Activated naive CD4-positive, alpha-beta T cell treated with anti-CD3 and anti-CD28 coated beads, Interleukin-2, amount 10 ng/mL, durations not matched to agents 7 days and 5 days (primary cell): ENCODE data around the gene SYT6.

Experiments
- CTCF ChIA-PET: fragments of 350-600 bp; sonication (Branson Sonifier 250); formaldehyde crosslinking; loops from one replicate; lab custom pipeline; 2021; ENCODE audit warnings: antibody characterized with exemption; lab: Charles Lee
- DNase-seq: peaks from one replicate; pipeline ENCODE4 v3.0.0-alpha.2; 2020
- H3K27ac Mint-ChIP-seq: one replicate; pipeline ENCODE4 v1.8.0; 2021; ENCODE audit warnings: mild to moderate bottlenecking, moderate library complexity, mixed read lengths
- H3K27me3 Mint-ChIP-seq: one replicate; pipeline ENCODE4 v1.8.0; 2021; ENCODE audit warnings: mild to moderate bottlenecking, mixed read lengths
- H3K36me3 Mint-ChIP-seq: one replicate; pipeline ENCODE4 v1.8.0; 2021; ENCODE audit warnings: mixed read lengths
- H3K4me1 Mint-ChIP-seq: one replicate; pipeline ENCODE4 v1.8.0; 2021; ENCODE audit warnings: mixed read lengths
- H3K4me3 Mint-ChIP-seq: one replicate; pipeline ENCODE4 v1.8.0; 2021; ENCODE audit warnings: mild to moderate bottlenecking, moderate library complexity, mixed read lengths
- H3K9me3 Mint-ChIP-seq: one replicate; pipeline ENCODE4 v1.8.0; 2021; ENCODE audit warnings: mixed read lengths

Gene SYT6

DNA sequence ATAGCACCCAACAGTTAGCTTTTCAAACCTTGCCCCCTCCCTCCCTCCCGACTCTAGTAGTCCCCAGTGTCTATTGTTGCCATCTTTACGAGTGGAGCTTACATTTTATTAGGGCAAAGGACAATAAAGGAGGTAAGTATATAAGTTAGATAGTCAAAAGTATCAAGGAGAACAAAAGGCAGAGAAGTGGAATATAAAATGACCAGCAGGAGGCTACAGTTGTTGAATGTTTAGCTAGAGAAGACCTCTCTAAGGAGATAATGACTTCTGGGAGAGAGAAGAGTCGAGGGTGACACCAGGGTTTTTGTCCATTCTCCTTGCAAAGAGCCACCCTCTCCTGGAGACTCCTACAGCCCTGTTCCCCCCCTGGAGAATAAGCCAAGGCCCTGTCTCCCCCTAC is 48.7 kb downstream of the SYT6 start:
- DNase-seq = no peak
- no peaks in the 10 kb centered on the region for H3K36me3 Mint-ChIP-seq
- H3K4me1 Mint-ChIP-seq = peaks cover 7% of the 10 kb centered on the region
- H3K9me3 Mint-ChIP-seq = no peaks in the 10 kb centered on the region
- CTCF ChIA-PET = interaction anchor here (0.7 kb wide), 1 partner anchor 178 kb away, joined by 3 read pairs; no protein-coding TSS in a partner anchor
- peaks cover 23% of the 10 kb centered on the region for H3K27me3 Mint-ChIP-seq
- H3K27ac Mint-ChIP-seq = no peak overlapping the region
- H3K4me3 Mint-ChIP-seq = no peak overlapping the region

DNA sequence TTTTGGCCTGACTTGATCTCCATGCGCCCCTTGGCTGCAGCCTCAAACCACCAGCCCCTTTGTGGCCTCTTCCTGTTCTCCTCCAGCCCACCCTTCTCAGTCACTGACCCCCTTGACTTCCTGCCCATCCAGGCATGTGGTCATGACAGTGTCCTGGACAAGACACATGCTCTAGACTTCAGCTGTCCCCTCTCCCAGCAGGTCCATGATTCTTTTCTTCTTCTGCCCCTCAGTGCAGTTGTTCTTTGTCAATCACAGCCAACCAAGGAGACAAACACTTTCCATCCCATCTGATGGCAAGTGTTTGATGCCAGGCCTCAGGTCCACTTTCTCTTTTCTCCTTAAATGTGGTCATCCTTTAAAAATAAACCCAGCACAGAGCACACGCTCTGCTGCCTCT is 49.7 kb downstream of the SYT6 start:
- H3K4me1 Mint-ChIP-seq = peaks cover 7% of the 10 kb centered on the region
- H3K9me3 Mint-ChIP-seq = no peaks in the 10 kb centered on the region
- no peaks in the 10 kb centered on the region for H3K36me3 Mint-ChIP-seq
- no peak for DNase-seq
- peaks cover 23% of the 10 kb centered on the region for H3K27me3 Mint-ChIP-seq
- no peak overlapping the region for H3K4me3 Mint-ChIP-seq
- CTCF ChIA-PET = no interaction called here
- no peak overlapping the region for H3K27ac Mint-ChIP-seq

DNA sequence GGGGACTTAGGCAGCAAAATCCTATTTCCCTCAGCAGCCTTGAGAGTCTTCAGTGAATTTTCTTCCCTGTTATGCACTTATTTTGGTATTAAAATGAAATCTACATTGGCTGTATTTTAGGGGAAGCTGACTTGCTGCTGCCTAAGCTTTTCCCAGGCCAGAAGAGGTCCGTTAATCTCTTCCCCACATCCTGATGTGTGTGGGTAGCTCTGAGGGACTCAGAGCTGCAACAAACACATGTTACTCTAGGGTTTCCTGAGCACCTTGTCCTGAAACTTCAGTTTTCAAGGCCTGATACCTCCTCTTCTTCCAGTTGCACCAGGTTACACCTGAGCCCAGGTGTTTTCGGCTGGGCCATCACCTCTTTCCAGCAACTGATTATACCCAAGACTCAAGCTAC is 51.5 kb downstream of the SYT6 start:
- H3K4me3 Mint-ChIP-seq = no peak overlapping the region
- H3K27ac Mint-ChIP-seq = no peak overlapping the region
- DNase-seq = no peak
- CTCF ChIA-PET = no interaction called here
- no peaks in the 10 kb centered on the region for H3K9me3 Mint-ChIP-seq
- no peaks in the 10 kb centered on the region for H3K36me3 Mint-ChIP-seq
- H3K27me3 Mint-ChIP-seq = peaks cover 27% of the 10 kb centered on the region
- peaks cover 7% of the 10 kb centered on the region for H3K4me1 Mint-ChIP-seq

DNA sequence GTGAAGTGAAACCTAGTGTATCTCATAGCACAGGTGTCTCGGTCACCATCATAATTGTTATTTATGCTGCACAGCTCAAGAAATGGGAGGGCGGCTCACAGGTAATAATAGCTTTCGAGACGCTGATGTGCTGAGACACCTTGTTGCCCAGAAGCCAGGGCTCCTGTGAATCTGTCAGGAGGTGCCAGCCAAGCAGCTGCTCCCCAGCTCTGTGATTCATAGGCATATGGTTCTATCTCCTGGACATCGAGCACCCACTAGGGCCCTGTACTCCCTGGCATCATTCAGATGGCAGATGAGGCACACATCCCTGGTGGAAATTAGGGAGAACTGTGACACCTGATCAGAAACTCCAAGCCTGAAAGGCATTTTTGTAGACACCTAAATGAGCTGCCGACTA is 53.5 kb downstream of the SYT6 start:
- H3K27ac Mint-ChIP-seq = no peak overlapping the region
- H3K9me3 Mint-ChIP-seq = no peaks in the 10 kb centered on the region
- no peak for DNase-seq
- CTCF ChIA-PET = no interaction called here
- no peaks in the 10 kb centered on the region for H3K36me3 Mint-ChIP-seq
- peaks cover 7% of the 10 kb centered on the region for H3K4me1 Mint-ChIP-seq
- H3K27me3 Mint-ChIP-seq = peaks cover 22% of the 10 kb centered on the region
- no peak overlapping the region for H3K4me3 Mint-ChIP-seq

DNA sequence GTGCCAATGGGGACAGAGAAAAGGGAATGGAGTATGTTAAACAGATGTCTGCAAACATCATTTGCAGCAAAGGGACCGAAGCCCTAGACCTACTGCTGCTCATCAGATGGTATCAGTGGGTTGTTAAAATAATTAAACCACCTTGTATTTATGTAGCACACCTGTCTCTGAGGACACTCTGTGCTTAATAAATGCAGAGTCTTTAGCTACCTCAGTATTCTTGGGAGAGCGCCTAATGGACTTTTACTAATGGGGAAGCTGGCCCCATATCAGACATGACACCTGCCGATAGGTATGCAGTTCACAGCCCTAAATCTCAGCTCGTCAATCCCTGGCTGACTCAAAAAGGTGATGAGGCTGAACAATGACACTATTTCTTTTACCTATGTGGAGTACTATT is 54.4 kb downstream of the SYT6 start:
- peaks cover 5% of the 10 kb centered on the region for H3K4me1 Mint-ChIP-seq
- CTCF ChIA-PET = no interaction called here
- H3K4me3 Mint-ChIP-seq = no peak overlapping the region
- no peak for DNase-seq
- peaks cover 20% of the 10 kb centered on the region for H3K27me3 Mint-ChIP-seq
- H3K27ac Mint-ChIP-seq = no peak overlapping the region
- H3K36me3 Mint-ChIP-seq = no peaks in the 10 kb centered on the region
- H3K9me3 Mint-ChIP-seq = no peaks in the 10 kb centered on the region

DNA sequence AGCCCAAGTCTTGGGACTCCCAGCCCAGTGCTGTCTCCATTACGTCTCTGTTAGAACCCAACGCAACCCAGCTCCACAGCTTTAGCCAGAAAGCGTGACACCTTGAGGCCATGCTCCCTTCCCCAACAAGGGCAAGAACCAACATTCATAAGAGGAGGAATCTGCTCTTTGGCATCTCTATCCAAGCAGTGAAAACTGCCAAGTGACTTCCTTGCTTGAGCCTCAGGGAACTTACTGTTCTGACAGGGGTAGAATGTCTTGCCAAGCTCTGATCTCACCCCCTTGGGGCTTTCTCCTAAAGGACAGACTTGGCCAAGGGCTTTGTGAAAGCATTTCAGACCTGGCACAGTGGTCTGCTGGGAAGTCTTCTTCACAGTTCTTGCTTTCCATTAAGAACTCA is 56.6 kb downstream of the SYT6 start:
- DNase-seq = no peak
- no peak overlapping the region for H3K4me3 Mint-ChIP-seq
- H3K27ac Mint-ChIP-seq = no peak overlapping the region
- H3K9me3 Mint-ChIP-seq = no peaks in the 10 kb centered on the region
- CTCF ChIA-PET = no interaction called here
- H3K27me3 Mint-ChIP-seq = peaks cover 12% of the 10 kb centered on the region
- no peaks in the 10 kb centered on the region for H3K36me3 Mint-ChIP-seq
- H3K4me1 Mint-ChIP-seq = no peaks in the 10 kb centered on the region

DNA sequence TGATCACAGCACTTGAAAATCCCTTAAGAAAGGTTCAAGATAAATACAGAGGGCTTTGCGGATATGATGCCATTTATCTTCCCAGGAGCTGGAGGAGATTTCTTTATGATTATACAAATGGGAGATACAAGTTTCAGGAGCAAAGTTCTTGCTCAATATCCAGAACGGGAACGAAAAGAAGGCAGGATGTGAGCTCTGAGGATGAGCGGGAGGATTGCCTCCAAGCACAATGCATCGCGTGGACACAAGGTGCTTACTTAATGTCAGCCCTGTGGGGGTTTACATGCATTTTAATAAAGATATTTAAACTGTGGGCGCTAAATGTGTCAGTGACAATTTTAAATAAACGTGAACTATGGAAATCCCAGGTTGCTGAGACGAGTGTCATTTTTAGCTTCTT is 59.0 kb downstream of the SYT6 start:
- Mint-ChIP-seq H3K36me3 (no peaks in the 10 kb centered on the region), H3K27ac (no peak overlapping the region), H3K4me1 (no peaks in the 10 kb centered on the region), H3K9me3 (no peaks in the 10 kb centered on the region), H3K27me3 (peaks cover 19% of the 10 kb centered on the region), H3K4me3 (no peak overlapping the region)
- CTCF ChIA-PET = no interaction called here
- no peak for DNase-seq

DNA sequence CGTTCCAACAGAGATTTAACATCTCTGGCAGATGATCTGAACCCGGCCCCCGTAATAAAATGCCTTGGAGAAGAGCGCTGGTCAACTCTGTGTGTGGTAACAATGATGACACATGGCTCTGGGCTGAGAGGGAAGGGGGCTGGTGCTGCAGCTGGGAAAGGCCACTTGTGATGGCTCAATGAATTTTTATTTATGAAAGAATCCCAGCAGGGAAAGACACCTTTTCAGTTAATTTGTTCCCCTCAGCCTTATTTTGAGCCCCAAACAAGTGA is 59.4 kb downstream of the SYT6 start:
- H3K9me3 Mint-ChIP-seq = no peaks in the 10 kb centered on the region
- H3K36me3 Mint-ChIP-seq = no peaks in the 10 kb centered on the region
- CTCF ChIA-PET = no interaction called here
- no peak overlapping the region for H3K27ac Mint-ChIP-seq
- H3K4me3 Mint-ChIP-seq = no peak overlapping the region
- no peak for DNase-seq
- H3K4me1 Mint-ChIP-seq = no peaks in the 10 kb centered on the region
- peaks cover 23% of the 10 kb centered on the region for H3K27me3 Mint-ChIP-seq

DNA sequence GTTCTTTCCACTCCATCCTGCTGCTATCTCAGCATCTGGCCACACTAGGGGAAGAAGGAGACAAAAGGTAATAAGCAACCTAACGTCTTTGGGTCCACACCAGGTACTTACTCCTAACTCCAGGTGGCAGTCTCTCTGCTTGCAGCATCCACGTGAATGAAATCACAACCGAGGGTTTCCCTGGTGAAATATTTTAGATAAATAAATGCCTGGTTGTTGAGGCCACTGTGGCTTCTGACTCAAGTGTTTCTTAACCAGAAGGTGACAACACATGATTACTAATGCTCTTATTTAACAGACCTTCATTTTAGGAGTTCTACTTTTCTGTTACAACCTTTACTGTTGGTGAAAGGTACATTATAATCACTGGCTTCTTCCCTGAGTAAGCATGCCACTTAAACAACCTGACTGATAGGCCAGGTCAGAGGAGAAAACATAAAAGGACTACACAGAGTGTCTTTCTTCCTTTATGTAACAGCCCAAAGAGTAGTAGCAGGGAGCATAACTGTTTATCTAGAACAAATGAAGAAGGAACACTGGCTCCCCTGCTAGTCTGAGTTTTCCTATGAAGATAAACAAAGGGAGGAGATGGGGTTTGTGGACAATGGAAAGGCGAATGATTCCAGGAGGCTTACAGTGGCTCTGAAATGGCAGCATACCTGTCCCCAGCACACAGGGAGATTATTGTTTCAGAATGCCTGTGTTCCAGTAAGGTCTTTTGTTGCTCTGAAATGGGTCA is 59.9 kb downstream of the SYT6 start:
- Mint-ChIP-seq H3K4me3 (no peak overlapping the region), H3K27ac (no peak overlapping the region), H3K36me3 (no peaks in the 10 kb centered on the region), H3K27me3 (peaks cover 28% of the 10 kb centered on the region), H3K4me1 (no peaks in the 10 kb centered on the region), H3K9me3 (no peaks in the 10 kb centered on the region)
- CTCF ChIA-PET = no interaction called here
- DNase-seq = no peak

DNA sequence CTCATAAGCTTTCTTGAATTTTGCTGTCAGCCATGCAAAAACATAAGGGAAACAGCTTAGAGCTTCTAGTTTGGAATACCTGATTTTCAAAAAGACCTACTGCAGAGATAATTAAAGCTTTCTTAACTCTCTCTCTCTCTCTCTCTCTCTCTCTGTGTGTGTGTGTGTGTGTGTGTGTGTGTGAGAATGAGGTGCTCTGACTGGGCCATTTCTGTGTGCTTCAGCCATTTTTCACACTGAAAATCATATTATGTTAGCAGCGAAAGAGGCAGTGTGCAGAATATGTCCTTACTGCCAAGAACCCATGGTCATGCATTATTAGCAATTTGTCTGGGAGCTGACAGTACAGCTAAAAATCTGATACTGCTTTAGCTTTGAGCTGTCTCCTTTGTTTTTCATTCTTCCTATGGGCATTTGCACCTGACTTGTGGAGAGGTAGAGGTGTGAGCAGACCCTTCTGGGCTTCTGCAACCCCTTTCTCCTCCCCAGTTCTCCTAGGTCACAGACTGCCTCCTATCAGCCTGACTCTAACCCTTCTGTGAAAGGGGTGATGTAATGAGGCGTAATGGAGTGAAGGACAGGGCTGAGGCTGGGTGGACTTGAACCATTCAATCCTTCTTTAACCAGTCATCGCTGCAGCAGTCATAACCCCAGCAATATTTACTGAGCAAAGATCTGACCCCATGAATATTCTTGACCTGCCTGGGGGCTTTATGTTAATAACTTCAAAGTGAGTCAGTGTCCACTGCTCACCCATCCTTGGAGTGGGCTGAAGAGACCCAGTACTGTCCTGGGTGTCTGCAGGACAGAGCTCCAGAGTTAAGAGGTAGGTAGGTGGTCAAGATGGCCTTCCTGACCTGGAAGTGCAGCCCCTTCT is 61.2 kb downstream of the SYT6 start:
- no peak overlapping the region for H3K27ac Mint-ChIP-seq
- no peak for DNase-seq
- CTCF ChIA-PET = interaction anchor here (0.5 kb wide), 1 partner anchor 28 kb away, joined by 3 read pairs; no protein-coding TSS in a partner anchor
- H3K4me3 Mint-ChIP-seq = no peak overlapping the region
- H3K36me3 Mint-ChIP-seq = no peaks in the 10 kb centered on the region
- no peaks in the 10 kb centered on the region for H3K4me1 Mint-ChIP-seq
- H3K9me3 Mint-ChIP-seq = no peaks in the 10 kb centered on the region
- peaks cover 29% of the 10 kb centered on the region for H3K27me3 Mint-ChIP-seq

DNA sequence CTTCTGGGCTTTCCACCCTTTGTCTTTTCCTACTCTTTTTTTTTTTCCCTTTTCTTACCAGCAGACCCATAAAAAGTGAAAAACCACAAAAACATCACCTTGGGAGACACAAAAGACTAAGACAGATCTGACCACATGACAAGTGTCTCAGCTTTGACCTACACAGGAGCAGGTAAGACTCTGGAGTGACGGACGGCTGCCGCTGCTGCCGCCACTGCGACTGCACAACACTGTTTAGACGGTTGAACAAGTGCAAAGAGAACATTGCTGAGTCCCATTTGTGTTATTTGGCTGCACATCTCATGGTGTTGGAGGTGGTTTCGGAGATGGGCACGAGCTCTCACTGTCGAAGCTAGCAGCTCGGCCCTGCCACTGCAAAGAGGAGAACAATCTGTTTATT is 62.0 kb downstream of the SYT6 start:
- H3K36me3 Mint-ChIP-seq = no peaks in the 10 kb centered on the region
- no peaks in the 10 kb centered on the region for H3K9me3 Mint-ChIP-seq
- peaks cover 34% of the 10 kb centered on the region for H3K27me3 Mint-ChIP-seq
- CTCF ChIA-PET = interaction anchor here (0.5 kb wide), 1 partner anchor 28 kb away, joined by 3 read pairs; no protein-coding TSS in a partner anchor
- H3K4me3 Mint-ChIP-seq = no peak overlapping the region
- H3K4me1 Mint-ChIP-seq = no peaks in the 10 kb centered on the region
- no peak overlapping the region for H3K27ac Mint-ChIP-seq
- no peak for DNase-seq

DNA sequence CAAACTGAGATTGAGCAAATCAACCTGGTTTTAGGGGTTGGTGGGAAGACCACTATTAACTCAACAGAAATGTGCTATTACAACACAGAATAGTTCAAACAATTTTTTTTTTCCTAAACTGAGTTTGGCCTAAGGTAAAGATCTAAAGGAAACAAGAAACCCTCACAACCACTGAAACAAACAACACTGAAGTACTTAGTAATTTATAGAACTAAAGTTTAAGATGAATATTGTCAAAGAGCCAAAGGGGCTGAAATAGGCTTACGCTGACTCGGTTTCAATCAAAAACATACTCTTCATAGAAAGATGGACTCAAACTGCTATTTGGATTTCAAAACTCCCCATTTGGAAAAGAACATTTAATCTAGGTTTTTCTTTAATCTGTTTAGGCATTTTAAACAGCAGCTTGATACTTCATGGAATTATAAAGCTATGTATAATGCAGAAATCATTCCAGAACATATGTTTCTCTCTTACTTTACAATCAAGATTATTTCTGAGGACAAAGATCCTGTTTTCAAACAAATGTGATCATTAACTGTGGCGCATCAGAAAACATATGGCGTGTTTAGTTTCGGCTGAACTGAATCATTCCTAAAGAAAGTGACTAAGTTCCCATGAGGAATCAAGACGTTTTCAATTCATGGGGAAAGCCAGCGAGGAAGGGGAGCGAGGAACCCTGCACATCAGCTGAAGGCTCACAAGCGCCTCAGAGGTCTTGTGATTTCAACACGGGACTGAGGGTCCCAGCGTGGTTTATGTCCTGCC is 62.7 kb downstream of the SYT6 start:
- no peak overlapping the region for H3K27ac Mint-ChIP-seq
- H3K4me1 Mint-ChIP-seq = no peaks in the 10 kb centered on the region
- CTCF ChIA-PET = no interaction called here
- H3K27me3 Mint-ChIP-seq = peaks cover 34% of the 10 kb centered on the region
- no peak overlapping the region for H3K4me3 Mint-ChIP-seq
- no peaks in the 10 kb centered on the region for H3K9me3 Mint-ChIP-seq
- no peak for DNase-seq
- no peaks in the 10 kb centered on the region for H3K36me3 Mint-ChIP-seq

DNA sequence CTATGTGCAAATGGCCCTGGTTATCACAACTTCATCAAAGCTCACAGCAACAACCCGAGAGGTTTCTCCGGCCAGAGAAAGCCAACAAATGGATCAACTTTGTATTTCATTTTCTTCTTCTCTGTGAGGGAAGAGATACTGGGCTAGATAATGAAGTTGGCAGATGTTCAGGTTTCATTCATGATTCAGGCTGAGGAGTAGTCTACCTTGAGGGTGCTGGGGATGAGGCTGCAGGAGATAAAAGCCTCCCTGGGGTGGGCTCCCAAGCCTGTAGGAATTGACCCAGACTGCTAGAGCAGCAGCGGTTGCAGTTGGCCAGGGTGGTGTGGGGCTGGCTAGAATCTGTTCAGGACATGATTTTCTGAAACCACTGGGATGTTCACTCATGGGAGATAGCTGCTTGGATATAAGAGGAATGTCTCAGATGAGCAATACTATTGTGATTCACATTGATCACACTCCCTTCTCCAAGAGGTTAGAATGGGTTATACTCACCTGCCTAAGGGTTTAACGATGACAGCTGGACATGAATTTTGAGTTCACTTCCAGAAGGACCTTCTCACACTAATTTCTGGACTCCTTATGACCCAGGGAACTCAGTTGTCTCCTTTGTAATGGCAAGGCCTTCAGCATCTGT is 64.0 kb downstream of the SYT6 start:
- CTCF ChIA-PET = no interaction called here
- Mint-ChIP-seq H3K4me1 (no peaks in the 10 kb centered on the region), H3K27ac (no peak overlapping the region), H3K36me3 (no peaks in the 10 kb centered on the region), H3K27me3 (peaks cover 34% of the 10 kb centered on the region), H3K4me3 (no peak overlapping the region), H3K9me3 (no peaks in the 10 kb centered on the region)
- DNase-seq = no peak
